Measurements from ENCODE around the gene C5orf46. TPM values are rescaled to one million over a fixed set of nuclear protein-coding genes. Genes with fewer than 3 reads are reported as not detected.
"Not testable (repeated sequence)": the region's sequence is repeated elsewhere in the genome, so short reads cannot be mapped to it uniquely, and the experiment has no call there.

C5orf46 gene
- not detected for total RNA-seq

- ChIA-PET CTCF (no interaction called here), POLR2A (no interaction called here)
Measured at GRCh38 chr5:147906326-147907095, at the start of gene C5orf46. TSS of gene C5orf46 (minus strand) at chr5:147906538. CDS start at chr5:147906501, 37 bp downstream.

- ChIA-PET CTCF (no interaction called here), POLR2A (no interaction called here)
Measured at GRCh38 chr5:147954971-147955370, 48.6 kb upstream of the C5orf46 start.

- ChIA-PET POLR2A (no interaction called here), CTCF (no interaction called here)
Measured at GRCh38 chr5:147949711-147950573, 43.6 kb upstream of the C5orf46 start.

GRCh38 chr5:147946658-147947274, 40.4 kb upstream of the C5orf46 start:
- CTCF ChIA-PET: not testable (repeated sequence)

GRCh38 chr5:147939431-147940114, 33.2 kb upstream of the C5orf46 start:
- CTCF ChIA-PET: no interaction called here

More at GRCh38 chr5:147946658-147947274, 40.4 kb upstream of the C5orf46 start:
- POLR2A ChIA-PET: not testable (repeated sequence)

GRCh38 chr5:147935032-147935431, 28.7 kb upstream of the C5orf46 start:
- CTCF ChIA-PET: no interaction called here
- POLR2A ChIA-PET: no interaction called here

More at GRCh38 chr5:147939431-147940114, 33.2 kb upstream of the C5orf46 start:
- POLR2A ChIA-PET: no interaction called here

- ChIA-PET CTCF (no interaction called here), POLR2A (no interaction called here)
Measured at GRCh38 chr5:147930769-147931168, 24.4 kb upstream of the C5orf46 start.

- POLR2A ChIA-PET: no interaction called here
Measured at GRCh38 chr5:147927901-147928300, 21.6 kb upstream of the C5orf46 start.

GRCh38 chr5:147925020-147925419, 18.7 kb upstream of the C5orf46 start:
- POLR2A ChIA-PET: no interaction called here
- CTCF ChIA-PET: no interaction called here

More at GRCh38 chr5:147927901-147928300, 21.6 kb upstream of the C5orf46 start:
- CTCF ChIA-PET: no interaction called here

- ChIA-PET CTCF (no interaction called here), POLR2A (no interaction called here)
Measured at GRCh38 chr5:147921136-147921535, 14.8 kb upstream of the C5orf46 start.

- ChIA-PET POLR2A (no interaction called here), CTCF (no interaction called here)
Measured at GRCh38 chr5:147920420-147921030, 14.2 kb upstream of the C5orf46 start.

GRCh38 chr5:147918899-147919298, 12.6 kb upstream of the C5orf46 start:
- POLR2A ChIA-PET: no interaction called here
- CTCF ChIA-PET: no interaction called here

GRCh38 chr5:147918101-147918685, 11.9 kb upstream of the C5orf46 start:
- POLR2A ChIA-PET: no interaction called here
- CTCF ChIA-PET: no interaction called here

- CTCF ChIA-PET: no interaction called here
- POLR2A ChIA-PET: no interaction called here
Measured at GRCh38 chr5:147913786-147914185, 7.4 kb upstream of the C5orf46 start.

- ChIA-PET CTCF (no interaction called here), POLR2A (no interaction called here)
Measured at GRCh38 chr5:147912011-147912410, 5.7 kb upstream of the C5orf46 start.

- CTCF ChIA-PET: no interaction called here
- POLR2A ChIA-PET: no interaction called here
Measured at GRCh38 chr5:147911427-147911826, 5.1 kb upstream of the C5orf46 start.

GRCh38 chr5:147904110-147904509, 2.2 kb downstream of the C5orf46 start:
- ChIA-PET CTCF (no interaction called here), POLR2A (no interaction called here)

- ChIA-PET POLR2A (no interaction called here), CTCF (no interaction called here)
Measured at GRCh38 chr5:147902609-147903115, 3.7 kb downstream of the C5orf46 start.

GRCh38 chr5:147901599-147902039, 4.7 kb downstream of the C5orf46 start:
- POLR2A ChIA-PET: no interaction called here
- CTCF ChIA-PET: no interaction called here
